ENCODE results near the gene ALG8. TPM values are rescaled to one million over a fixed set of nuclear protein-coding genes. Genes with fewer than 3 reads are reported as not detected.

Gene ALG8
- total RNA-seq, 1 experiment from 2014 or later: 67.5 TPM

- H3K4me3 ChIP-seq: no peak overlapping the region
- CTCF ChIA-PET: no interaction called here
- H3K4me1 ChIP-seq (replicated peaks; ENCODE audit: insufficient read depth): no peaks in the 10 kb centered on the region
- H3K9me3 ChIP-seq (ENCODE audit: insufficient read depth, low read depth): no peaks in the 10 kb centered on the region
- POLR2A ChIA-PET (ENCODE audit: unreplicated experiment): no interaction called here
- H3K36me3 ChIP-seq (ENCODE audit: low read depth): no peaks in the 10 kb centered on the region
- BruUV-seq (replicated peaks): no TSS peak
- H3F3A ChIP-seq (ENCODE audit: insufficient read depth, low read depth): no peaks in the 10 kb centered on the region
- no peak overlapping the region for H3K27ac ChIP-seq
- no peak for DNase-seq
- intact Hi-C loops (cut with micrococcal nuclease; ENCODE audit: unreplicated experiment): no loop called here
- no peak overlapping the region for H3K4me2 ChIP-seq
- TF ChIP-seq, protein P1, sequence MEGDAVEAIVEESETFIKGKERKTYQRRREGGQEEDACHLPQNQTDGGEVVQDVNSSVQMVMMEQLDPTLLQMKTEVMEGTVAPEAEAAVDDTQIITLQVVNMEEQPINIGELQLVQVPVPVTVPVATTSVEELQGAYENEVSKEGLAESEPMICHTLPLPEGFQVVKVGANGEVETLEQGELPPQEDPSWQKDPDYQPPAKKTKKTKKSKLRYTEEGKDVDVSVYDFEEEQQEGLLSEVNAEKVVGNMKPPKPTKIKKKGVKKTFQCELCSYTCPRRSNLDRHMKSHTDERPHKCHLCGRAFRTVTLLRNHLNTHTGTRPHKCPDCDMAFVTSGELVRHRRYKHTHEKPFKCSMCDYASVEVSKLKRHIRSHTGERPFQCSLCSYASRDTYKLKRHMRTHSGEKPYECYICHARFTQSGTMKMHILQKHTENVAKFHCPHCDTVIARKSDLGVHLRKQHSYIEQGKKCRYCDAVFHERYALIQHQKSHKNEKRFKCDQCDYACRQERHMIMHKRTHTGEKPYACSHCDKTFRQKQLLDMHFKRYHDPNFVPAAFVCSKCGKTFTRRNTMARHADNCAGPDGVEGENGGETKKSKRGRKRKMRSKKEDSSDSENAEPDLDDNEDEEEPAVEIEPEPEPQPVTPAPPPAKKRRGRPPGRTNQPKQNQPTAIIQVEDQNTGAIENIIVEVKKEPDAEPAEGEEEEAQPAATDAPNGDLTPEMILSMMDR (conservative IDR thresholded peaks at IDR 0.05): no peak
- TF ChIP-seq EZH2 (IDR thresholded peaks at IDR 0.05; ENCODE audit: low read depth): no peak
- H3K79me2 ChIP-seq (ENCODE audit: low read depth): no peaks in the 10 kb centered on the region
- no peaks in the 10 kb centered on the region for H3K27me3 ChIP-seq (ENCODE audit: insufficient read depth, low read depth)
- no peaks in the 10 kb centered on the region for H4K20me1 ChIP-seq (ENCODE audit: insufficient read depth)
- no peak overlapping the region for H2AFZ ChIP-seq
- no peaks in the 10 kb centered on the region for H3K9me2 ChIP-seq (ENCODE audit: insufficient read depth)
Measured at GRCh38 chr11:78163828-78164227, 24.4 kb upstream of the ALG8 start.

DNA sequence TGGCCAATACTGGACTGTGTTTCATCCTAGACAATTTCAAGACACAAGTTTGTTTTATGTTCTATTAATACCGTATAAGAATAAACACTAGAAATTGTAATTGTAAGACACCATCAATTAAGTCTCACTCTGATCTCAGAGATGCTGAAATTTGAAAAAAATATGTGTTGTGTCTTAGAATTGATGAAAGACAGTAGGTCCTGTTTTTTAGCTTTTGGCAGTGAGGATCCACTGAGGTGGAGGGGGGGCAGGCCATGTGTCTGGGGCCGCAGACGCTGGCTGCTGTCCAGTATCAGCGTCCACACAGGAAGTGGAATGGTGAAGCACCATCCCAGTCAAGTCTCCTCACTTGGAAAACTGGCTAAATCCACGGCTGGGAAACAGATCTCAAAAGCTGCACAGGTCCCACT is 22.5 kb upstream of the ALG8 start:
- CTCF ChIA-PET: no interaction called here
- Histone ChIP-seq H3K4me3 (no peak overlapping the region), H3K27me3 (ENCODE audit: insufficient read depth, low read depth) (no peaks in the 10 kb centered on the region), H3K4me2 (no peak overlapping the region), H3K27ac (no peak overlapping the region), H3K9me2 (ENCODE audit: insufficient read depth) (no peaks in the 10 kb centered on the region), H3K9me3 (ENCODE audit: insufficient read depth, low read depth) (no peaks in the 10 kb centered on the region), H3F3A (ENCODE audit: insufficient read depth, low read depth) (no peaks in the 10 kb centered on the region), H2AFZ (no peak overlapping the region), H3K4me1 (replicated peaks; ENCODE audit: insufficient read depth) (no peaks in the 10 kb centered on the region), H4K20me1 (ENCODE audit: insufficient read depth) (no peaks in the 10 kb centered on the region), H3K79me2 (ENCODE audit: low read depth) (no peaks in the 10 kb centered on the region), H3K36me3 (ENCODE audit: low read depth) (no peaks in the 10 kb centered on the region)
- no peak for TF ChIP-seq EZH2 (IDR thresholded peaks at IDR 0.05; ENCODE audit: low read depth)
- TF ChIP-seq, protein P1 (conservative IDR thresholded peaks at IDR 0.05): no peak
- BruUV-seq (replicated peaks): no TSS peak
- POLR2A ChIA-PET (ENCODE audit: unreplicated experiment): interaction anchor here (0.6 kb wide), 1 partner anchor 10 kb away, joined by 3 read pairs; no protein-coding TSS in a partner anchor
- intact Hi-C loops (cut with micrococcal nuclease; ENCODE audit: unreplicated experiment): no loop called here
- DNase-seq: no peak

- DNase-seq: no peak
- TF ChIP-seq, protein P1 (conservative IDR thresholded peaks at IDR 0.05): no peak
- no peak for TF ChIP-seq EZH2 (IDR thresholded peaks at IDR 0.05; ENCODE audit: low read depth)
- Histone ChIP-seq H3K9me3 (ENCODE audit: insufficient read depth, low read depth) (no peaks in the 10 kb centered on the region), H3K4me3 (no peak overlapping the region), H2AFZ (no peak overlapping the region), H3K4me2 (no peak overlapping the region), H3K4me1 (replicated peaks; ENCODE audit: insufficient read depth) (no peaks in the 10 kb centered on the region), H3K79me2 (ENCODE audit: low read depth) (no peaks in the 10 kb centered on the region), H4K20me1 (ENCODE audit: insufficient read depth) (no peaks in the 10 kb centered on the region), H3K9me2 (ENCODE audit: insufficient read depth) (no peaks in the 10 kb centered on the region), H3K27me3 (ENCODE audit: insufficient read depth, low read depth) (no peaks in the 10 kb centered on the region), H3F3A (ENCODE audit: insufficient read depth, low read depth) (no peaks in the 10 kb centered on the region), H3K36me3 (ENCODE audit: low read depth) (no peaks in the 10 kb centered on the region), H3K27ac (no peak overlapping the region)
- no TSS peak for BruUV-seq (replicated peaks)
- intact Hi-C loops (cut with micrococcal nuclease; ENCODE audit: unreplicated experiment): no loop called here
- CTCF ChIA-PET: no interaction called here
- POLR2A ChIA-PET (ENCODE audit: unreplicated experiment): interaction anchor here (0.8 kb wide), 1 partner anchor 18 kb away, joined by 3 read pairs; no protein-coding TSS in a partner anchor
Measured at GRCh38 chr11:78161346-78161745, 21.9 kb upstream of the ALG8 start.
